ENCODE data around the gene AGAP1.

GRCh38 chr2:235538981-235539380 lies 45.1 kb downstream of the AGAP1 start:
- TF ChIP-seq TAF1 (IDR thresholded peaks at IDR 0.05; ENCODE audit: borderline replicate concordance, insufficient read depth, low read length) (no peak), POLR2AphosphoS5 (IDR thresholded peaks at IDR 0.05; ENCODE audit: low read depth, low read length) (no peak), REST (IDR thresholded peaks at IDR 0.05; ENCODE audit: insufficient read depth in 1 of 2, low read depth in 2 of 2, low read length in 2 of 2) (no peak)
